Measurements from ENCODE around the gene SH3PXD2A. TPM values are rescaled to one million over a fixed set of nuclear protein-coding genes. Genes with fewer than 3 reads are reported as not detected.
A peak's percentile ranks its signal among the peaks of the same experiment; 100 is the strongest.

Gene SH3PXD2A
- total and polyA plus RNA-seq, 9 of the 15 experiments (the other 6 are each of a cell fraction or from before 2014, with no cell fraction given) = 0.41 to 9.3 (median 2.5) TPM

GRCh38 chr10:103618575-103619423 is 236.6 kb downstream of the SH3PXD2A start (continued):
- TF ChIP-seq, protein P1, sequence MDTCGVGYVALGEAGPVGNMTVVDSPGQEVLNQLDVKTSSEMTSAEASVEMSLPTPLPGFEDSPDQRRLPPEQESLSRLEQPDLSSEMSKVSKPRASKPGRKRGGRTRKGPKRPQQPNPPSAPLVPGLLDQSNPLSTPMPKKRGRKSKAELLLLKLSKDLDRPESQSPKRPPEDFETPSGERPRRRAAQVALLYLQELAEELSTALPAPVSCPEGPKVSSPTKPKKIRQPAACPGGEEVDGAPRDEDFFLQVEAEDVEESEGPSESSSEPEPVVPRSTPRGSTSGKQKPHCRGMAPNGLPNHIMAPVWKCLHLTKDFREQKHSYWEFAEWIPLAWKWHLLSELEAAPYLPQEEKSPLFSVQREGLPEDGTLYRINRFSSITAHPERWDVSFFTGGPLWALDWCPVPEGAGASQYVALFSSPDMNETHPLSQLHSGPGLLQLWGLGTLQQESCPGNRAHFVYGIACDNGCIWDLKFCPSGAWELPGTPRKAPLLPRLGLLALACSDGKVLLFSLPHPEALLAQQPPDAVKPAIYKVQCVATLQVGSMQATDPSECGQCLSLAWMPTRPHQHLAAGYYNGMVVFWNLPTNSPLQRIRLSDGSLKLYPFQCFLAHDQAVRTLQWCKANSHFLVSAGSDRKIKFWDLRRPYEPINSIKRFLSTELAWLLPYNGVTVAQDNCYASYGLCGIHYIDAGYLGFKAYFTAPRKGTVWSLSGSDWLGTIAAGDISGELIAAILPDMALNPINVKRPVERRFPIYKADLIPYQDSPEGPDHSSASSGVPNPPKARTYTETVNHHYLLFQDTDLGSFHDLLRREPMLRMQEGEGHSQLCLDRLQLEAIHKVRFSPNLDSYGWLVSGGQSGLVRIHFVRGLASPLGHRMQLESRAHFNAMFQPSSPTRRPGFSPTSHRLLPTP (IDR thresholded peaks at IDR 0.05; ENCODE audit: borderline replicate concordance, extremely low read depth, insufficient read length) = no peak
- TF ChIP-seq SMARCB1 (IDR thresholded peaks at IDR 0.05; ENCODE audit: insufficient read length, low read depth) (no peak), RBBP5 (IDR thresholded peaks at IDR 0.05; ENCODE audit: borderline replicate concordance, insufficient read depth, low read length, poor library complexity, severe bottlenecking) (no peak), KLF10 (CRISPR knock-in tag; IDR thresholded peaks at IDR 0.05) (no peak), ZBTB1 (CRISPR knock-in tag; IDR thresholded peaks at IDR 0.05; ENCODE audit: borderline replicate concordance, low read depth) (no peak), NR2F6 (CRISPR knock-in tag; IDR thresholded peaks at IDR 0.05) (no peak), ZBTB17 (CRISPR knock-in tag; IDR thresholded peaks at IDR 0.05) (no peak), LCOR (CRISPR knock-in tag; IDR thresholded peaks at IDR 0.05) (peak; percentile 93), IRF1 (CRISPR knock-in tag; IDR thresholded peaks at IDR 0.05; ENCODE audit: borderline replicate concordance) (no peak), HDAC2 (IDR thresholded peaks at IDR 0.05) (no peak), ZFX (CRISPR knock-in tag; IDR thresholded peaks at IDR 0.05) (no peak), ASH1L (IDR thresholded peaks at IDR 0.05; ENCODE audit: borderline replicate concordance, low read depth, partially characterized antibody) (no peak), ZNF707 (CRISPR knock-in tag; conservative IDR thresholded peaks at IDR 0.05) (no peak), SFPQ (IDR thresholded peaks at IDR 0.05; ENCODE audit: low read depth, low read length) (no peak), MTF1 (CRISPR knock-in tag; IDR thresholded peaks at IDR 0.05; ENCODE audit: borderline replicate concordance) (no peak), ZNF639 (CRISPR knock-in tag; conservative IDR thresholded peaks at IDR 0.05 in 1 of 2, IDR thresholded peaks at IDR 0.05 in 1 of 2) (peak in 1 of 2 experiments; percentile 90; a peak in 2 of 4 replicates), ZNF77 (CRISPR knock-in tag; IDR thresholded peaks at IDR 0.05) (no peak), NFE2L1 (tag; IDR thresholded peaks at IDR 0.05; ENCODE audit: borderline replicate concordance, low read depth) (no peak), PYGO2 (tag; IDR thresholded peaks at IDR 0.05) (peak; percentile 64; the same call in 1 of the 2 replicates)

All from K562 (cell line).